GM23248 (cell line): ENCODE data around the gene ARHGEF12. TPM values are rescaled to one million over a fixed set of nuclear protein-coding genes. Genes with fewer than 3 reads are reported as not detected.

ENCODE experiments used
- DNase-seq: peaks from one replicate; pipeline ENCODE4 v3.0.0-alpha.2; 2015
- H2AFZ ChIP-seq: fragments of 200-600 bp; sonication (generic); 2 replicates; pipeline ENCODE4 v1.6.1; 2016; ENCODE audit warnings: antibody characterized with exemption
- H3F3A ChIP-seq: fragments of 200-600 bp; sonication (generic); 2 replicates; pipeline ENCODE4 v1.6.1; 2016; ENCODE audit warnings: mild to moderate bottlenecking, antibody characterized with exemption, mixed run types; ENCODE audit not compliant: insufficient read depth
- H3K27ac ChIP-seq: fragments of 200-600 bp; sonication (generic); 2 replicates; pipeline ENCODE4 v1.5.1; 2016; ENCODE audit warnings: mild to moderate bottlenecking
- H3K27me3 ChIP-seq: fragments of 200-600 bp; sonication (generic); replicated peaks from 2 replicates; pipeline ENCODE4 v1.6.1; 2016; ENCODE audit warnings: mild to moderate bottlenecking; ENCODE audit not compliant: insufficient read depth
- H3K36me3 ChIP-seq: fragments of 200-600 bp; sonication (generic); 2 replicates; pipeline ENCODE4 v1.6.1; 2016; ENCODE audit warnings: low read depth, mild to moderate bottlenecking
- H3K4me1 ChIP-seq: fragments of 200-600 bp; sonication (generic); 2 replicates; pipeline ENCODE4 v1.6.1; 2016; ENCODE audit warnings: mild to moderate bottlenecking; ENCODE audit not compliant: insufficient read depth
- H3K4me2 ChIP-seq: fragments of 200-600 bp; sonication (generic); one replicate; pipeline ENCODE4 v1.6.1; 2016; ENCODE audit warnings: mild to moderate bottlenecking; ENCODE audit not compliant: unreplicated experiment
- H3K4me3 ChIP-seq: fragments of 200-600 bp; sonication (generic); 2 replicates; pipeline ENCODE4 v1.5.1; 2016; ENCODE audit warnings: mild to moderate bottlenecking
- H3K79me2 ChIP-seq: fragments of 200-600 bp; sonication (generic); 2 replicates; pipeline ENCODE4 v1.6.1; 2016; ENCODE audit warnings: mild to moderate bottlenecking; ENCODE audit not compliant: insufficient read depth
- H3K9ac ChIP-seq: fragments of 200-600 bp; sonication (generic); 2 replicates; pipeline ENCODE4 v1.6.1; 2016; ENCODE audit warnings: mild to moderate bottlenecking
- H3K9me2 ChIP-seq: fragments of 200-600 bp; sonication (generic); 2 replicates; pipeline ENCODE4 v1.6.1; 2016; ENCODE audit warnings: mixed run types, mild to moderate bottlenecking, moderate library complexity; ENCODE audit not compliant: insufficient read depth
- H3K9me3 ChIP-seq: fragments of 200-600 bp; sonication (generic); one replicate; pipeline ENCODE4 v1.6.1; 2017; ENCODE audit warnings: low read depth
- H4K20me1 ChIP-seq: fragments of 200-600 bp; sonication (generic); 2 replicates; pipeline ENCODE4 v1.6.0; 2016; ENCODE audit not compliant: insufficient read depth
- EZH2 ChIP-seq: fragments of 200-600 bp; sonication (generic); IDR thresholded peaks from 2 replicates; pipeline ENCODE4 v1.6.1; 2018; ENCODE audit warnings: antibody characterized with exemption, mild to moderate bottlenecking; ENCODE audit not compliant: insufficient read depth, poor library complexity, severe bottlenecking
- EZH2phosphoT487 ChIP-seq: fragments of 200-600 bp; sonication (generic); IDR thresholded peaks from 2 replicates; pipeline ENCODE4 v1.6.1; 2018; ENCODE audit warnings: antibody characterized with exemption, moderate library complexity, mild to moderate bottlenecking, low read depth; ENCODE audit not compliant: insufficient read depth
- whole genome bisulfite sequencing, 2 experiments: methylation state at CpG; one replicate each; pipeline ENCODE4 v1.1.6; 2015 to 2017; ENCODE audit warnings: low lambda C conversion rate in 2 of 2, low coverage in 1 of 2; ENCODE audit errors: missing lambda C conversion rate in 2 of 2; 5-methylcytosine and 5-hydroxymethylcytosine counted together
- in situ Hi-C: fragments of 300-500 bp; cut with MboI; formaldehyde crosslinking; loops from 2 replicates; pipeline ENCODE4 v1.15.0; 2020
- polyA plus RNA-seq: library from polyadenylated mRNA; unstranded; fragments of >200 nt; fragmentation: Nextera tagmentation; extraction: Ambion mirVana; gene quantifications from 2 replicates; pipeline ENCODE4 v1.2.1, GENCODE V29; 2016
- total RNA-seq: library from RNA; depleted of rRNA; stranded (reverse); fragments of >200 nt; shearing (Covaris generic); gene quantifications from 2 replicates; pipeline ENCODE4 v1.2.3, GENCODE V29; 2014

ARHGEF12 gene
- total and polyA plus RNA-seq, 2 experiments from 2014 or later: 20.4 to 52.7 TPM

- H3K27me3 ChIP-seq: 0 out of 2 replicates have a peak, but pooled peaks cover 3% of the 10 kb centered on the region
- TF ChIP-seq EZH2 (no peak), EZH2phosphoT487 (no peak)
- H3K27ac ChIP-seq: no peak overlapping the region
- no peaks in the 10 kb centered on the region for H3K36me3 ChIP-seq
- in situ Hi-C loops: loop anchor here (10.0 to 25.0 kb wide), 3 partner anchors 179 to 606 kb away; partner anchors contain the start of gene TECTA
- no peaks in the 10 kb centered on the region for H3K9me3 ChIP-seq
- H3K79me2 ChIP-seq: no peaks in the 10 kb centered on the region
- no peak overlapping the region for H3K4me3 ChIP-seq
- 79 to 85% methylated on average over 7 of the region's 7 CpGs for WGBS, 2 experiments
- no peak overlapping the region for H2AFZ ChIP-seq
- peaks cover 7% of the 10 kb centered on the region; the same call in 1 of the 2 replicates for H3F3A ChIP-seq
- no peak overlapping the region for H3K9ac ChIP-seq
- H3K4me1 ChIP-seq: no peaks in the 10 kb centered on the region
- H4K20me1 ChIP-seq: no peaks in the 10 kb centered on the region
- no peaks in the 10 kb centered on the region for H3K9me2 ChIP-seq
- DNase-seq: no peak
- H3K4me2 ChIP-seq: no peak overlapping the region
Measured at GRCh38 chr11:120505801-120506425, 169.7 kb downstream of the ARHGEF12 start.

DNA sequence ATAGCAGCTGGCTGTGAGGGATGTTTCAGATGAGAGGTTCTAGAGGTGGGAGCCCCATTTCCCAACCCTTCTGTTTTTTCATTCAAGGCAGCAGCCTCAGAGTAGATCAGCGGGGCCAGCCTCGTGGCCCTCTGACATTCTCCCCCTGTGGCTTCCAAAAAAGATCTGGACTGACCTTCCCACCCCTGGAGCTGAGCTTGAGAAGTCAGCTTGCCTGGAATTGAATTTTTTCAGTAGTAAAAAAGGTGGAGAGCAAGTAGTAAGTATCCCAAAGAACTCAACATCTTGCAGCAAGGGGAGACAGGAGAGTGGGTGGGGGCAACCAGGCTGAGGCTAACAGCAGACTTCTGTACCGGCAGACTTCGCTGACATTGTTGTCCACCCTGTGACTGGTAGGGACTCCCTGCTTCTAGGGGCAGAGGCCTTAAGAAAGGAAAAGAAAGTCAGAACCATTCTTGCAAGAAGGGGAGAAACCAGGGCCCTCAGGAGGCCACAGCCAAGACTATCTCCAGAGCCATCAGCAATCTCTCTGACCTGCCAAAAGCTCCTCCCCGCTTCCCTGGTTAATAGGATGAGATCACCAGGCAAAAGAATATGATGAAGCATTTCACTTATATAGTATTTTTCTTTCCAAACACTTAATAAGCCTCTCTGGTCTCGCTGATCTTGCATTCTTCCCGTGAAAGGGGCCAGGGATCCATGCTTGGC lies 173.3 kb downstream of the ARHGEF12 start:
- Histone ChIP-seq H3F3A (no peaks in the 10 kb centered on the region), H3K79me2 (no peaks in the 10 kb centered on the region), H4K20me1 (no peaks in the 10 kb centered on the region), H3K9me3 (no peaks in the 10 kb centered on the region), H3K27me3 (0 out of 2 replicates have a peak, but pooled peaks cover 3% of the 10 kb centered on the region), H3K4me3 (no peak overlapping the region), H3K4me1 (no peaks in the 10 kb centered on the region), H3K9me2 (no peaks in the 10 kb centered on the region), H3K27ac (no peak overlapping the region), H3K36me3 (no peaks in the 10 kb centered on the region), H3K4me2 (no peak overlapping the region), H2AFZ (no peak overlapping the region), H3K9ac (no peak overlapping the region)
- WGBS, 2 experiments: 71 to 73% methylated on average over 7 of the region's 7 CpGs
- TF ChIP-seq EZH2phosphoT487: no peak
- no peak for TF ChIP-seq EZH2
- peak; percentile 33 for DNase-seq
- in situ Hi-C loops: loop anchor here (10.0 to 25.0 kb wide), 3 partner anchors 175 to 603 kb away; partner anchors contain the start of gene TECTA

DNA sequence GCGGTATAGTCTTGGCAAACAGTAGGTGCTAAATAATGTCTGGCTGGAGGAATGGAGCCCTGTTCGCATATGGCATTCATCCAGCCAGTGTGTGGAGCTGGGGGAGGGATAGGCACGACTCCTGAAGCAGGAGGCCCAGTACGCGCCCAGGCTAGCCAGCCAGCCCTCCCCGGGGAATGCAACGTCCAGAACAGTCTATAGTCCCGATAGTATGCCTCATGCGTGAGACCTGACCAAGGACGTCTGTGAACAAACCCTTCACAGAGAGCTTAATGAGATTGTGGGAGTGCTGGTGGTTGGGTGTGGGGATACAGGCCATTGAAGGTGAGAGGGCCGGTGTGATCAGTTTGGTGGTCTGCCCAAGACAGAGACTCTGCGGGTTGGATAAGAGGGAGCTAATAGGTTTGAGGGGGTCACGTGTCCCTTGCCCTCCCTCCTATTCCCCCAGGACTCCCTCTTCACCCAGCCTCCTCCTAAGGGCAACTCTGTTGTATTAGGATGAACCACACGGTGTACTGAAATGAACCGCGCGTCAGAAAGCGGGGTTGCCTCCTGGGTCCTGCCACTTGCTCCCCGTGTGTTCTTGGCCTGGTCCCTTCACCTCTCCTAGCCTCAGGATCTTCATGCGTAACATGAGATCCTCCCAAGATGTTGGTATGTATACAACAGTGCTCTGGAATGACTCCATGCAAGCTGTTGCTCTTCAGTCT lies 174.3 kb downstream of the ARHGEF12 start:
- Histone ChIP-seq H3K9me3 (no peaks in the 10 kb centered on the region), H3K27me3 (0 out of 2 replicates have a peak, but pooled peaks cover 3% of the 10 kb centered on the region), H3K4me2 (no peak overlapping the region), H3K4me1 (no peaks in the 10 kb centered on the region), H3K36me3 (no peaks in the 10 kb centered on the region), H3K4me3 (no peak overlapping the region), H3K9me2 (no peaks in the 10 kb centered on the region), H3K27ac (no peak overlapping the region), H3F3A (no peaks in the 10 kb centered on the region), H3K9ac (no peak overlapping the region), H3K79me2 (no peaks in the 10 kb centered on the region), H2AFZ (no peak overlapping the region), H4K20me1 (no peaks in the 10 kb centered on the region)
- 52 to 56% methylated on average over 20 of the region's 20 CpGs for WGBS, 2 experiments
- DNase-seq: no peak
- in situ Hi-C loops: loop anchor here (25.0 kb wide), 1 partner anchor 602 kb away; the partner anchor contains the start of gene TECTA
- TF ChIP-seq EZH2phosphoT487: no peak
- TF ChIP-seq EZH2: no peak

GRCh38 chr11:120511116-120511819 lies 175.1 kb downstream of the ARHGEF12 start, which contains the start of gene GRIK4:
Gene GRIK4, plus strand, starts transcription at chr11:120511748. Its CDS starts 148,571 bp downstream, at chr11:120660319.
- Histone ChIP-seq H4K20me1 (no peaks in the 10 kb centered on the region), H3K4me2 (no peak within 1 kb of the TSS), H3K4me3 (peak within 1 kb of the TSS; percentile 60), H3K9ac (no peak within 1 kb of the TSS), H3K27me3 (peaks cover 3% of the 10 kb centered on the region; the same call in 1 of the 2 replicates), H3F3A (no peaks in the 10 kb centered on the region), H3K9me3 (no peaks in the 10 kb centered on the region), H2AFZ (no peak within 1 kb of the TSS), H3K9me2 (no peaks in the 10 kb centered on the region), H3K36me3 (no peaks in the 10 kb centered on the region), H3K4me1 (no peaks in the 10 kb centered on the region), H3K27ac (no peak within 1 kb of the TSS), H3K79me2 (no peaks in the 10 kb centered on the region)
- no peak for TF ChIP-seq EZH2
- WGBS, 2 experiments: 1% methylated on average over 15 to 68 of the region's 95 CpGs
- peak; percentile 89 for DNase-seq
- in situ Hi-C loops: loop anchor here (25.0 kb wide), 1 partner anchor 601 kb away; the partner anchor contains the start of gene TECTA
